Stimulated activated CD8-positive, alpha-beta memory T cell treated with anti-CD3 and anti-CD28 coated beads, Interleukin-4, amount 100 ng/mL, for 4 hours (primary cell): ENCODE measurements around the gene PCDHGA5.
"Not testable (repeated sequence)": the region's sequence is repeated elsewhere in the genome, so short reads cannot be mapped to it uniquely, and the experiment has no call there.

Source experiments
- DNase-seq, 2 donors: peaks; one replicate each; pipeline ENCODE4 v3.0.0-alpha.2; 2020; ENCODE audit warnings: low read depth in 2 of 2, low spot score in 1 of 2

PCDHGA5 gene

GRCh38 chr5:141384471-141385267, 20.7 kb downstream of the PCDHGA5 start:
- no peak for DNase-seq

- not testable (repeated sequence) for DNase-seq
Observed at GRCh38 chr5:141387557-141388311, 23.8 kb downstream of the PCDHGA5 start, which contains the start of gene PCDHGB4. Gene PCDHGB4, plus strand, starts transcription at chr5:141387698. Its CDS starts 187 bp downstream, at chr5:141387885.

- no peak for DNase-seq
Observed at GRCh38 chr5:141388661-141389060, 24.7 kb downstream of the PCDHGA5 start.

GRCh38 chr5:141389153-141390042, 25.4 kb downstream of the PCDHGA5 start:
- no peak for DNase-seq

GRCh38 chr5:141392429-141393198, 28.7 kb downstream of the PCDHGA5 start, which contains the start of gene PCDHGA8:
Gene PCDHGA8, plus strand, starts transcription at chr5:141392633. Its CDS starts 181 bp downstream, at chr5:141392814.
- no peak for DNase-seq

GRCh38 chr5:141393267-141393666, 29.3 kb downstream of the PCDHGA5 start:
- DNase-seq = no peak

- not testable (repeated sequence) for DNase-seq
Observed at GRCh38 chr5:141394401-141395187, 30.6 kb downstream of the PCDHGA5 start.

- not testable (repeated sequence) for DNase-seq
Observed at GRCh38 chr5:141397756-141398551, 34.0 kb downstream of the PCDHGA5 start, which contains the start of gene PCDHGB5. Gene PCDHGB5, plus strand, starts transcription at chr5:141397947. Its CDS starts 181 bp downstream, at chr5:141398128.

GRCh38 chr5:141398608-141399007, 34.6 kb downstream of the PCDHGA5 start:
- DNase-seq = no peak

GRCh38 chr5:141399555-141400258, 35.7 kb downstream of the PCDHGA5 start:
- DNase-seq = no peak

- DNase-seq = no peak
Observed at GRCh38 chr5:141402553-141403243, 38.7 kb downstream of the PCDHGA5 start, which contains the start of gene PCDHGA9. Gene PCDHGA9, plus strand, starts transcription at chr5:141402778. Its CDS starts 175 bp downstream, at chr5:141402953.

GRCh38 chr5:141403387-141403786, 39.4 kb downstream of the PCDHGA5 start:
- DNase-seq = no peak

- DNase-seq = not testable (repeated sequence)
Observed at GRCh38 chr5:141407790-141408505, 44.0 kb downstream of the PCDHGA5 start, which contains the start of gene PCDHGB6. Gene PCDHGB6, plus strand, starts transcription at chr5:141408021. Its CDS starts 182 bp downstream, at chr5:141408203.

- DNase-seq = no peak
Observed at GRCh38 chr5:141409598-141410306, 45.8 kb downstream of the PCDHGA5 start.

- DNase-seq = no peak
Observed at GRCh38 chr5:141411575-141411974, 47.6 kb downstream of the PCDHGA5 start.
